RWPE2 (cell line): ENCODE data around the gene LBX2.

Source experiments
- ATAC-seq: fragments of 200-7000 bp; cut with Tn5 transposase; 3 replicates; pipeline ENCODE4 v1.9.1; 2021; ENCODE audit warnings: low read depth
- DNase-seq: peaks from one replicate; pipeline ENCODE4 v3.0.0-alpha.2; 2020; ENCODE audit warnings: low spot score
- H3K27ac ChIP-seq: fragments of 450-650 bp; 2 replicates; pipeline ENCODE4 v1.5.1; 2017; ENCODE audit warnings: mild to moderate bottlenecking; ENCODE audit not compliant: poor library complexity, severe bottlenecking
- H3K27me3 ChIP-seq: fragments of 250-450 bp; sonication (Bioruptor Pico); 2 replicates; pipeline ENCODE4 v1.5.1; 2021; ENCODE audit warnings: mild to moderate bottlenecking, moderate library complexity; ENCODE audit not compliant: insufficient read depth, poor library complexity, severe bottlenecking
- H3K36me3 ChIP-seq: fragments of 250-450 bp; sonication (Bioruptor Pico); 2 replicates; pipeline ENCODE4 v1.5.1; 2020; ENCODE audit warnings: low read depth, mild to moderate bottlenecking, moderate library complexity
- H3K4me1 ChIP-seq: fragments of 250-450 bp; sonication (Bioruptor Pico); 2 replicates; pipeline ENCODE4 v1.5.1; 2021; ENCODE audit warnings: mild to moderate bottlenecking, moderate library complexity; ENCODE audit not compliant: insufficient read depth, poor library complexity, severe bottlenecking
- H3K4me3 ChIP-seq: fragments of 250-450 bp; sonication (Bioruptor Pico); 2 replicates; pipeline ENCODE4 v1.5.1; 2021; ENCODE audit warnings: mild to moderate bottlenecking, moderate library complexity; ENCODE audit not compliant: severe bottlenecking
- H3K9me3 ChIP-seq: fragments of 250-450 bp; sonication (Bioruptor Pico); 2 replicates; pipeline ENCODE4 v1.5.1; 2021; ENCODE audit warnings: mild to moderate bottlenecking, moderate library complexity; ENCODE audit not compliant: severe bottlenecking
- CTCF ChIP-seq: fragments of 450-650 bp; IDR thresholded peaks from one replicate; pipeline ENCODE4 v1.5.1; 2017; ENCODE audit warnings: mild to moderate bottlenecking, moderate library complexity; ENCODE audit not compliant: poor library complexity, severe bottlenecking

The LBX2 gene

GRCh38 chr2:74507926-74508520, 8.6 kb upstream of the LBX2 start:
- H3K27me3 ChIP-seq, result peaks cover 17% of the 10 kb centered on the region
- H3K36me3 ChIP-seq, result peaks cover 19% of the 10 kb centered on the region
- peak overlapping the region; percentile 83 for H3K27ac ChIP-seq
- H3K4me1 ChIP-seq, result peaks cover 5% of the 10 kb centered on the region
- H3K4me3 ChIP-seq, result peak overlapping the region; percentile 93
- H3K9me3 ChIP-seq, result no peaks in the 10 kb centered on the region
- ATAC-seq (peak; percentile 26; the same call in 2 of the 3 replicates), DNase-seq (peak; percentile 24)
- no peak for TF ChIP-seq CTCF

GRCh38 chr2:74507145-74507925, 7.9 kb upstream of the LBX2 start, which contains the start of gene PCGF1:
PCGF1 (minus strand) TSS chr2:74507695; CDS start chr2:74507668, 27 bp downstream.
- peak; percentile 79 for TF ChIP-seq CTCF
- Histone ChIP-seq H3K4me3 (peak within 1 kb of the TSS; percentile 93), H3K27ac (peak within 1 kb of the TSS; percentile 83), H3K9me3 (no peaks in the 10 kb centered on the region), H3K36me3 (peaks cover 19% of the 10 kb centered on the region), H3K4me1 (peaks cover 5% of the 10 kb centered on the region), H3K27me3 (peaks cover 10% of the 10 kb centered on the region)
- ATAC-seq, result peak; percentile 88
- DNase-seq, result peak; percentile 97

- H3K4me1 ChIP-seq, result peaks cover 5% of the 10 kb centered on the region
- peaks cover 19% of the 10 kb centered on the region for H3K36me3 ChIP-seq
- DNase-seq, result peak; percentile 33
- no peaks in the 10 kb centered on the region for H3K27me3 ChIP-seq
- TF ChIP-seq CTCF, result no peak
- no peak for ATAC-seq
- H3K4me3 ChIP-seq, result no peak overlapping the region
- H3K9me3 ChIP-seq, result no peaks in the 10 kb centered on the region
- peak overlapping the region; percentile 83 for H3K27ac ChIP-seq
Measured at GRCh38 chr2:74505448-74506246, 6.2 kb upstream of the LBX2 start.

- Histone ChIP-seq H3K36me3 (peaks cover 19% of the 10 kb centered on the region), H3K4me1 (peaks cover 5% of the 10 kb centered on the region), H3K27ac (peak overlapping the region; percentile 17), H3K27me3 (peaks cover 4% of the 10 kb centered on the region), H3K4me3 (no peak overlapping the region), H3K9me3 (no peaks in the 10 kb centered on the region)
- DNase-seq, result no peak
- no peak for ATAC-seq
- TF ChIP-seq CTCF, result no peak
Measured at GRCh38 chr2:74504591-74504990, 5.2 kb upstream of the LBX2 start.
